Gastrocnemius medialis (tissue), 4 donors: ENCODE measurements around the gene DUOX1.

ENCODE experiments used
- POLR2A ChIP-seq, 2 donors: fragments of 450-650 bp; IDR thresholded peaks; one replicate each; pipeline ENCODE4 v1.6.1; 2017; ENCODE audit warnings: antibody characterized with exemption in 2 of 2, mild to moderate bottlenecking in 2 of 2, moderate library complexity in 2 of 2
- TF ChIP-seq, protein P1 (sequence below), 5 experiments: fragments of 450-650 bp in 3 of 5; fragments of 200-600 bp in 2 of 5; sonication (generic) in 2 of 5; IDR thresholded peaks in 4 of 5; conservative IDR thresholded peaks in 1 of 5; 1 replicate in 4 of 5; 2 replicates in 1 of 5; pipeline ENCODE4 v1.5.1; 2016 to 2019; ENCODE audit warnings: antibody characterized with exemption in 5 of 5, mild to moderate bottlenecking in 3 of 5, moderate library complexity in 3 of 5

DNA sequence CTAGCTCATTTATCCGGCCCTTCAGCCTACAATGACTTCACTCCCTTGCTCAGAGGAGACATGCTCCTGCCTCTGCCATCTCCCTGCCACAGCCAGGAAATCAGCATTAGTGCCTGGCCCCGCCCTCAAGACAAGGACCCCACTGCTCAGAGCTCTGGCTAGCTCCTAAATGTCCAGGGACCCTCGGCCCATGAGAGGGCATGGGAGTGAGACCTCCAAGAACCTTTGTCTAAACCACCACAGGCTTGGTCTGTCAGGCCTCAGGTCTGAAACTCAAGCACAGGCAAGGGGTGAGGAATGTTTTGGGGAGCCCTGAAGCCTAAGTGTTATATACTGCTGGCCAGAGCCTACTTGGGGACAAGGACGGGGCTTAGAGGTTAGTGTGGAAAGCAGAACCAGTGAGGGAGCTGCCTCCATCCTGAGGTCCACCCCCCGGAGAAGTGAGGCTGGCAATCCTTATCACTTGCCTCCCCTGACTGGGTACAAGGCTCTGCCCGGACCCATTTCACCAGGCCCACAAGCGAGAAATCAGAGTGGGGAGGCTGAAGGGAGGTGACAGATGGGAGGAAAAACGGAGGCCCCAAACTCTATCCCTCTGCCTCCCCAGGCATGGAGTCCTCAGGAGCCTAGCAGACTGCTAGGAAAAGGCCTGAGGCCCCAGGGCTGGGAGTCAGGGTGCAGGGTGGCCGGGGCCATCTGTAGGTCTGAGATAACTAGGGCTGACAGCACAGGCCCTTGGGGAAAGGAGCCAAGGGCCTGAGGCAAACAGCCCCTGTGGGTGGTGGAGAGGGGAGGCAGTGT, 39.2 kb downstream of the DUOX1 start:
- TF ChIP-seq, protein P1, sequence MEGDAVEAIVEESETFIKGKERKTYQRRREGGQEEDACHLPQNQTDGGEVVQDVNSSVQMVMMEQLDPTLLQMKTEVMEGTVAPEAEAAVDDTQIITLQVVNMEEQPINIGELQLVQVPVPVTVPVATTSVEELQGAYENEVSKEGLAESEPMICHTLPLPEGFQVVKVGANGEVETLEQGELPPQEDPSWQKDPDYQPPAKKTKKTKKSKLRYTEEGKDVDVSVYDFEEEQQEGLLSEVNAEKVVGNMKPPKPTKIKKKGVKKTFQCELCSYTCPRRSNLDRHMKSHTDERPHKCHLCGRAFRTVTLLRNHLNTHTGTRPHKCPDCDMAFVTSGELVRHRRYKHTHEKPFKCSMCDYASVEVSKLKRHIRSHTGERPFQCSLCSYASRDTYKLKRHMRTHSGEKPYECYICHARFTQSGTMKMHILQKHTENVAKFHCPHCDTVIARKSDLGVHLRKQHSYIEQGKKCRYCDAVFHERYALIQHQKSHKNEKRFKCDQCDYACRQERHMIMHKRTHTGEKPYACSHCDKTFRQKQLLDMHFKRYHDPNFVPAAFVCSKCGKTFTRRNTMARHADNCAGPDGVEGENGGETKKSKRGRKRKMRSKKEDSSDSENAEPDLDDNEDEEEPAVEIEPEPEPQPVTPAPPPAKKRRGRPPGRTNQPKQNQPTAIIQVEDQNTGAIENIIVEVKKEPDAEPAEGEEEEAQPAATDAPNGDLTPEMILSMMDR (IDR thresholded peaks at IDR 0.05 in 4 of 5, conservative IDR thresholded peaks at IDR 0.05 in 1 of 5) = no peak
- no peak for TF ChIP-seq POLR2A (IDR thresholded peaks at IDR 0.05)
